ENCODE measurements around the gene RINL. TPM values are rescaled to one million over a fixed set of nuclear protein-coding genes. Genes with fewer than 3 reads are reported as not detected.

The RINL gene
- total RNA-seq, 1 experiment from 2014 or later, result 1.3 TPM

- no peaks in the 10 kb centered on the region for H3K27me3 ChIP-seq (ENCODE audit: control insufficient read depth, insufficient read depth, low read length)
- POLR2A ChIA-PET, result interaction anchor here (0.6 to 1.7 kb wide), 7 partner anchors 10 to 187 kb away, joined by 3 to 20 read pairs (median 3); partner anchors contain the start of genes ACTN4 and HNRNPL
- H3K4me1 ChIP-seq (ENCODE audit: control insufficient read depth, insufficient read depth, low read length), result peaks cover 89% of the 10 kb centered on the region
- H3K27ac ChIP-seq (ENCODE audit: low read length), result peak overlapping the region; percentile 86
- DNase-seq (ENCODE audit: low read depth, low spot score) (no peak), ATAC-seq (no peak)
- H3K4me3 ChIP-seq (ENCODE audit: low read depth in 2 of 2, low read length in 2 of 2), result no peak overlapping the region
- in situ Hi-C loops (cut with HindIII; ENCODE audit: low pct_unique_long_range_greater_than_20kb, low sequenced_read_pairs) (no loop called here), intact Hi-C loops (cut with micrococcal nuclease; ENCODE audit: unreplicated experiment) (loop anchor here (5.0 to 10.0 kb wide), 2 partner anchors 102 to 320 kb away; no protein-coding TSS in a partner anchor)
- TF ChIP-seq POLR2AphosphoS5 (IDR thresholded peaks at IDR 0.05; ENCODE audit: low read depth, low read length) (no peak), SIN3A (IDR thresholded peaks at IDR 0.05; ENCODE audit: borderline replicate concordance, insufficient read depth, low read depth, low read length) (no peak), CTCF (IDR thresholded peaks at IDR 0.05) (no peak), TCF7L2 (IDR thresholded peaks at IDR 0.05; ENCODE audit: low read depth, low read length) (no peak)
- TF ChIP-seq, protein P1, sequence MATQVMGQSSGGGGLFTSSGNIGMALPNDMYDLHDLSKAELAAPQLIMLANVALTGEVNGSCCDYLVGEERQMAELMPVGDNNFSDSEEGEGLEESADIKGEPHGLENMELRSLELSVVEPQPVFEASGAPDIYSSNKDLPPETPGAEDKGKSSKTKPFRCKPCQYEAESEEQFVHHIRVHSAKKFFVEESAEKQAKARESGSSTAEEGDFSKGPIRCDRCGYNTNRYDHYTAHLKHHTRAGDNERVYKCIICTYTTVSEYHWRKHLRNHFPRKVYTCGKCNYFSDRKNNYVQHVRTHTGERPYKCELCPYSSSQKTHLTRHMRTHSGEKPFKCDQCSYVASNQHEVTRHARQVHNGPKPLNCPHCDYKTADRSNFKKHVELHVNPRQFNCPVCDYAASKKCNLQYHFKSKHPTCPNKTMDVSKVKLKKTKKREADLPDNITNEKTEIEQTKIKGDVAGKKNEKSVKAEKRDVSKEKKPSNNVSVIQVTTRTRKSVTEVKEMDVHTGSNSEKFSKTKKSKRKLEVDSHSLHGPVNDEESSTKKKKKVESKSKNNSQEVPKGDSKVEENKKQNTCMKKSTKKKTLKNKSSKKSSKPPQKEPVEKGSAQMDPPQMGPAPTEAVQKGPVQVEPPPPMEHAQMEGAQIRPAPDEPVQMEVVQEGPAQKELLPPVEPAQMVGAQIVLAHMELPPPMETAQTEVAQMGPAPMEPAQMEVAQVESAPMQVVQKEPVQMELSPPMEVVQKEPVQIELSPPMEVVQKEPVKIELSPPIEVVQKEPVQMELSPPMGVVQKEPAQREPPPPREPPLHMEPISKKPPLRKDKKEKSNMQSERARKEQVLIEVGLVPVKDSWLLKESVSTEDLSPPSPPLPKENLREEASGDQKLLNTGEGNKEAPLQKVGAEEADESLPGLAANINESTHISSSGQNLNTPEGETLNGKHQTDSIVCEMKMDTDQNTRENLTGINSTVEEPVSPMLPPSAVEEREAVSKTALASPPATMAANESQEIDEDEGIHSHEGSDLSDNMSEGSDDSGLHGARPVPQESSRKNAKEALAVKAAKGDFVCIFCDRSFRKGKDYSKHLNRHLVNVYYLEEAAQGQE (IDR thresholded peaks at IDR 0.05; ENCODE audit: insufficient read depth in 1 of 2, low read depth in 2 of 2, low read length in 1 of 2), result no peak
- CTCF ChIA-PET, result interaction anchor here (0.6 kb wide), 2 partner anchors 259 to 356 kb away, joined by 3 read pairs; no protein-coding TSS in a partner anchor
- no TSS peak for BruUV-seq (replicated peaks)
- peaks cover 35% of the 10 kb centered on the region for H3K36me3 ChIP-seq (ENCODE audit: control insufficient read depth, insufficient read depth, low read length)
- H3K9me3 ChIP-seq (ENCODE audit: control insufficient read depth, insufficient read depth, low read depth, low read length), result no peaks in the 10 kb centered on the region
These were observed 43.5 kb downstream of the RINL start for GRCh38 chr19:38834590-38834989.

GRCh38 chr19:38834104-38834490 is 44.0 kb downstream of the RINL start:
- H3K4me1 ChIP-seq (ENCODE audit: control insufficient read depth, insufficient read depth, low read length), result peaks cover 85% of the 10 kb centered on the region
- no peak overlapping the region for H3K4me3 ChIP-seq (ENCODE audit: low read depth in 2 of 2, low read length in 2 of 2)
- ATAC-seq (no peak), DNase-seq (ENCODE audit: low read depth, low spot score) (no peak)
- POLR2A ChIA-PET, result interaction anchor here (0.6 to 1.7 kb wide), 10 partner anchors 10 to 302 kb away, joined by 3 to 20 read pairs (median 3); partner anchors contain the start of genes ACTN4, NFKBIB and SIRT2
- H3K27me3 ChIP-seq (ENCODE audit: control insufficient read depth, insufficient read depth, low read length), result no peaks in the 10 kb centered on the region
- intact Hi-C loops (cut with micrococcal nuclease; ENCODE audit: unreplicated experiment), result loop anchor here (5.0 to 10.0 kb wide), 2 partner anchors 102 to 319 kb away; no protein-coding TSS in a partner anchor
- CTCF ChIA-PET, result interaction anchor here (0.7 kb wide), 1 partner anchor 111 kb away, joined by 6 read pairs; no protein-coding TSS in a partner anchor
- BruUV-seq (replicated peaks), result no TSS peak
- no peaks in the 10 kb centered on the region for H3K9me3 ChIP-seq (ENCODE audit: control insufficient read depth, insufficient read depth, low read depth, low read length)
- peaks cover 30% of the 10 kb centered on the region for H3K36me3 ChIP-seq (ENCODE audit: control insufficient read depth, insufficient read depth, low read length)
- in situ Hi-C loops (cut with HindIII; ENCODE audit: low pct_unique_long_range_greater_than_20kb, low sequenced_read_pairs), result no loop called here
- peak overlapping the region; percentile 86 for H3K27ac ChIP-seq (ENCODE audit: low read length)
- no peak for TF ChIP-seq TCF7L2 (IDR thresholded peaks at IDR 0.05; ENCODE audit: low read depth, low read length)
- no peak for TF ChIP-seq CTCF (IDR thresholded peaks at IDR 0.05)
- TF ChIP-seq POLR2AphosphoS5 (IDR thresholded peaks at IDR 0.05; ENCODE audit: low read depth, low read length), result no peak
- TF ChIP-seq, protein P1 (IDR thresholded peaks at IDR 0.05; ENCODE audit: insufficient read depth in 1 of 2, low read depth in 2 of 2, low read length in 1 of 2), result no peak
- TF ChIP-seq SIN3A (IDR thresholded peaks at IDR 0.05; ENCODE audit: borderline replicate concordance, insufficient read depth, low read depth, low read length), result no peak
